MCF 10A (cell line): ENCODE results near the gene PLK2. TPM values are rescaled to one million over a fixed set of nuclear protein-coding genes. Genes with fewer than 3 reads are reported as not detected.
A peak's percentile ranks its signal among the peaks of the same experiment; 100 is the strongest.

Experiments used
- BruUV-seq: library from RNA; stranded (reverse); fragments of 400-500 nt; replicated peaks from 2 replicates; lab custom pipeline; 2021; lab: Mats Ljungman, UMichigan
- CTCF ChIA-PET: fragments of 300-600 bp; sonication (Branson Sonifier 250); formaldehyde crosslinking; extraction: SDS; loops from one replicate; lab custom pipeline; 2021; ENCODE audit warnings: antibody characterized with exemption, inconsistent platforms; lab: Yijun Ruan, JAX
- POLR2A ChIA-PET: fragments of 300-600, 350-650 bp; sonication (Branson Sonifier 250); formaldehyde crosslinking; extraction: SDS; loops from one replicate; lab custom pipeline; 2020; ENCODE audit warnings: antibody characterized with exemption, inconsistent platforms; lab: Yijun Ruan, JAX
- DNase-seq: peaks from one replicate; pipeline ENCODE4 v3.0.0-alpha.2; 2018; ENCODE audit not compliant: unreplicated experiment
- H3K27ac Mint-ChIP-seq: one replicate; pipeline ENCODE4 v1.8.0; 2022; ENCODE audit warnings: mild to moderate bottlenecking, low read depth, mixed read lengths; ENCODE audit not compliant: unreplicated experiment
- H3K27me3 Mint-ChIP-seq: one replicate; pipeline ENCODE4 v1.8.0; 2022; ENCODE audit warnings: mixed read lengths; ENCODE audit not compliant: insufficient read depth, unreplicated experiment
- H3K36me3 Mint-ChIP-seq: one replicate; pipeline ENCODE4 v1.8.0; 2022; ENCODE audit warnings: mild to moderate bottlenecking, moderate library complexity, mixed read lengths; ENCODE audit not compliant: insufficient read depth, unreplicated experiment
- H3K4me1 Mint-ChIP-seq: one replicate; pipeline ENCODE4 v1.8.0; 2022; ENCODE audit warnings: mixed read lengths; ENCODE audit not compliant: insufficient read depth, unreplicated experiment
- H3K4me3 Mint-ChIP-seq: one replicate; pipeline ENCODE4 v1.8.0; 2022; ENCODE audit warnings: mild to moderate bottlenecking, moderate library complexity, mixed read lengths; ENCODE audit not compliant: unreplicated experiment
- H3K9me3 Mint-ChIP-seq: one replicate; pipeline ENCODE4 v1.8.0; 2022; ENCODE audit warnings: mixed read lengths; ENCODE audit not compliant: unreplicated experiment
- intact Hi-C: fragments of 100-400 bp; cut with micrococcal nuclease; formaldehyde crosslinking; loops from 2 replicates; pipeline ENCODE4 v1.14.1; 2022
- total RNA-seq: library from RNA; stranded (reverse); gene quantifications from 2 replicates; pipeline ENCODE4 v1.2.3, GENCODE V29; 2022
- TF ChIP-seq, protein P1 (sequence below): fragments of 200-600 bp; IDR thresholded peaks from one replicate; pipeline ENCODE4 v1.8.0; 2022; ENCODE audit warnings: antibody characterized with exemption, mild to moderate bottlenecking; ENCODE audit not compliant: unreplicated experiment

The PLK2 gene
- total RNA-seq, 1 experiment from 2014 or later = 55.1 TPM

DNA sequence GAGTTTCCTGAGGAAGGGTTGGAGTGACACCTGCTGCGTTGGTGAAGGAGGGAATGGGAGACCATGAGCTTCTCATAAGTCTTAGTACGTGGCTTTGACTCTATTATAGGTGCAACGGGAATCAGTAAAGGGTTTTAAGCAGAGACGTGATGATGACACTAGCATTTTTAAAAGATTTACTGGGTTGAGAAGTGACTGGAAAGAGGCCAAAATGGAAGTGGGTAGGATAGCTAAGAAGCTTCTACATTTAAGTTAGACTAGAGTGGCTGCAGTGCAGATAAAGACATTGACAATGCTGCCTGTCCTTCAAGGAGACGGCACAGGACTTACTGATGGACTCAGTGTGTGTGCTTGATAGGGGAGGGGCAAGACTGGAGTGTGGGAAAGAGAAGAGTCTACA, 37.5 kb upstream of the PLK2 start:
- no TSS peak for BruUV-seq
- intact Hi-C loops = no loop called here
- H3K27ac Mint-ChIP-seq = no peak overlapping the region
- TF ChIP-seq, protein P1, sequence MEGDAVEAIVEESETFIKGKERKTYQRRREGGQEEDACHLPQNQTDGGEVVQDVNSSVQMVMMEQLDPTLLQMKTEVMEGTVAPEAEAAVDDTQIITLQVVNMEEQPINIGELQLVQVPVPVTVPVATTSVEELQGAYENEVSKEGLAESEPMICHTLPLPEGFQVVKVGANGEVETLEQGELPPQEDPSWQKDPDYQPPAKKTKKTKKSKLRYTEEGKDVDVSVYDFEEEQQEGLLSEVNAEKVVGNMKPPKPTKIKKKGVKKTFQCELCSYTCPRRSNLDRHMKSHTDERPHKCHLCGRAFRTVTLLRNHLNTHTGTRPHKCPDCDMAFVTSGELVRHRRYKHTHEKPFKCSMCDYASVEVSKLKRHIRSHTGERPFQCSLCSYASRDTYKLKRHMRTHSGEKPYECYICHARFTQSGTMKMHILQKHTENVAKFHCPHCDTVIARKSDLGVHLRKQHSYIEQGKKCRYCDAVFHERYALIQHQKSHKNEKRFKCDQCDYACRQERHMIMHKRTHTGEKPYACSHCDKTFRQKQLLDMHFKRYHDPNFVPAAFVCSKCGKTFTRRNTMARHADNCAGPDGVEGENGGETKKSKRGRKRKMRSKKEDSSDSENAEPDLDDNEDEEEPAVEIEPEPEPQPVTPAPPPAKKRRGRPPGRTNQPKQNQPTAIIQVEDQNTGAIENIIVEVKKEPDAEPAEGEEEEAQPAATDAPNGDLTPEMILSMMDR = no peak
- H3K27me3 Mint-ChIP-seq = peaks cover 84% of the 10 kb centered on the region
- no peak overlapping the region for H3K4me3 Mint-ChIP-seq
- POLR2A ChIA-PET = no interaction called here
- no peaks in the 10 kb centered on the region for H3K9me3 Mint-ChIP-seq
- H3K4me1 Mint-ChIP-seq = no peaks in the 10 kb centered on the region
- no peak for DNase-seq
- CTCF ChIA-PET = interaction anchor here (0.6 to 7.7 kb wide), 21 partner anchors 8 to 1180 kb away, joined by 3 to 211 read pairs (median 3); no protein-coding TSS in a partner anchor
- no peaks in the 10 kb centered on the region for H3K36me3 Mint-ChIP-seq

DNA sequence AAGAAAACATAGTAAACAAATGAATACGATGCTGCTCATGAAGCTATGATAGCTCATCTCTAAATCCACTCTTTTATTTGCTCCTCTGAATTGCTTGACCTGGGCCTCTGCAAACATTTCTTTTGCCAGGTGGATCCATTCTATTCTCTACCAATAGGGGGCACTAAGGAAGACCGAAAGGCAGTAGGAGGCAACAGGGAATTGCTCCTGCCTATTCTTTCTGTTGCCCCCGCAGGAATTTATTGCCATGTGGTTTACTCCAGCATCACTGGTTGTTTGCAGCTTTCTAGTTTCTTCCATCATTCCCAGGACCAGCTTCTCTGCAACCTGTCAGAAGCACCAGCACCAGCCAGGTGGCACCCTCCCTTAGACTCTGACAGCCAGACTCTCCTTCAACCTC, 36.6 kb upstream of the PLK2 start:
- TF ChIP-seq, protein P1 = no peak
- Mint-ChIP-seq H3K4me3 (no peak overlapping the region), H3K27ac (no peak overlapping the region), H3K36me3 (no peaks in the 10 kb centered on the region), H3K27me3 (peaks cover 79% of the 10 kb centered on the region), H3K9me3 (no peaks in the 10 kb centered on the region), H3K4me1 (no peaks in the 10 kb centered on the region)
- no TSS peak for BruUV-seq
- POLR2A ChIA-PET = no interaction called here
- peak; percentile 9 for DNase-seq
- intact Hi-C loops = no loop called here
- CTCF ChIA-PET = interaction anchor here (0.6 to 7.7 kb wide), 9 partner anchors 10 to 1055 kb away, joined by 3 to 211 read pairs (median 5); no protein-coding TSS in a partner anchor

DNA sequence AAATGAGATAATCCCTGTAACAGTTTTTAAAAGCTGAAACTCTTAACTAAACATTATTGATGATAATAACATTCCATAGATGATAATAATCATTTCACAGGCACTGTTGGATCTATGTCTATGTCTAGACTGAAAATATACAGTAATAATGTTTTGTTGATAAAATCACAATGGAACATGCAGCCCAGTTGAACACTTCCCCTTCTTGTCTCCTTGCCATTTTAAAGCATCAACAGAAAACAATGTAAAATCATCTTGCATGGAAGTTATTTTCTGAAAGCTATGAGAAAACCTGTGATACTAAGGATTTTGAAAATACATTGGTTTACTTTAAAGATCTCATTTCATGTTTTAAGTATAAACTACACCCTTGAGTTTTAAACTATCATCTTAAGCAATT, 33.3 kb upstream of the PLK2 start:
- BruUV-seq = no TSS peak
- Mint-ChIP-seq H3K9me3 (no peaks in the 10 kb centered on the region), H3K4me3 (no peak overlapping the region), H3K27ac (no peak overlapping the region), H3K36me3 (no peaks in the 10 kb centered on the region), H3K4me1 (no peaks in the 10 kb centered on the region), H3K27me3 (peaks cover 77% of the 10 kb centered on the region)
- TF ChIP-seq, protein P1 = no peak
- no peak for DNase-seq
- ChIA-PET CTCF (interaction anchor here (0.5 kb wide), 1 partner anchor 323 kb away, joined by 3 read pairs; no protein-coding TSS in a partner anchor), POLR2A (no interaction called here)
- intact Hi-C loops = no loop called here

DNA sequence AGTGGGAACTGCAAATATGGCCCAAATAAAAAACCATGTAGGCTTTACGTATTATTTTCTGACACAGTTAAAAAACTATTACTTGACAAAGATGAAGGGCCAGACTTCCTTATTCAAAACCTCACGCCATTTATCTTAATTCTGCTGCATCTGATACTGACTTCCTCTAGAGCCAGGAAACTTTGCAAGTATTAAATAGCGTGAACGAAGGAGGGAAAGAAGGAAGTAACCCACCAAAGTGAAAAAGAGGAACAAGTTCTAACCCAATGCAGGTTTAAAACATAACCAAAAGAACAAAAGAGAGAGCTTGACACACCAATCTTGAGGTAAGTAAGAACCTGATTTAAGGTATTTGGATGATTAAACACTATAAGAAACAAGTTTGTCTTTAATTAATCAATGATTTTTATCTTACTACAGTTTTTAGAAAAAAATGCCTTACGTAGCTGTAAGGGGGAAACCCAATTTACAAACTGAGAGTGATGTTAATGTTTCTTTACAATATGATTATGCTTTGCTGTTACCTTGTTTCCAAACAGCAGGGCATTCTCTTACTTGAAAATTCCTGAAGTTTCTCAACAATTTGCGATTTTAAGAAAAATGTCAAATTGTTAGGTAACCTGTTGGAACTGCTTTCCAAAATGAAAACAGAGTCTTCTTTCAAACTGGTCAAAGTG, 31.5 kb upstream of the PLK2 start, which contains the start of gene GAPT:
TSS of gene GAPT (plus strand) at position 220 of the 677 bp plus-strand sequence. CDS start 3,102 bp downstream, outside the sequence.
- ChIA-PET CTCF (interaction anchor here (1.0 kb wide), 1 partner anchor 990 kb away, joined by 3 read pairs; no protein-coding TSS in a partner anchor), POLR2A (no interaction called here)
- no peak within 1 kb of the TSS for H3K4me3 Mint-ChIP-seq
- no peaks in the 10 kb centered on the region for H3K4me1 Mint-ChIP-seq
- no peak within 1 kb of the TSS for H3K27ac Mint-ChIP-seq
- no TSS peak for BruUV-seq
- H3K27me3 Mint-ChIP-seq = peaks cover 75% of the 10 kb centered on the region
- no peaks in the 10 kb centered on the region for H3K36me3 Mint-ChIP-seq
- no peaks in the 10 kb centered on the region for H3K9me3 Mint-ChIP-seq
- TF ChIP-seq, protein P1 = no peak
- intact Hi-C loops = no loop called here
- no peak for DNase-seq
